ENCODE measurements around the gene MSRB3. TPM values are rescaled to one million over a fixed set of nuclear protein-coding genes. Genes with fewer than 3 reads are reported as not detected.
A peak's percentile ranks its signal among the peaks of the same experiment; 100 is the strongest.

MSRB3 gene
- total and polyA plus RNA-seq, 2 of the 8 experiments (the other 6 are each of a cell fraction or from before 2014, with no cell fraction given) = 0.32 to 1.2 TPM

DNA sequence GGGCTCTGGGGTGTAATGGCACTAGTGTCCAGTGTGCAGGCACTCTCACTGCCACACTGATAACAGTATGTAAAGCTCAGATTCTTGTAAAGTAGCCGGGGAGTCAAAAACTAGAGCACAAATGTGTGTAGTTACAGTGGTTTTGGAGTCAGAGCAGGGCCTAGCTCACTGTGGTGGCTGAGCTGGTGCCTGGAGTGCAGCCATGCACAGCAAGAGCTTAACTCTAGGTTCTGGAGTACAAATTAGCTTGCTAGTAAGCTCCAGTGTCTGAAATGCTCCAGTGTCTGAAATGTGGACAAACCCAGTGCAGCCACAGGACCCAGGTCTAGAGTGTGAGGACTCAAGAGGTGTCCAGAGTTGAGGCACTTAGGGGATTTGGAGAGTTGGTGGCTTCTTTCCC is 149.2 kb downstream of the MSRB3 start:
- no peak overlapping the region for H3K18ac ChIP-seq (ENCODE audit: extremely low read depth, low read length)
- H4K91ac ChIP-seq (replicated peaks; ENCODE audit: insufficient read length, low read length) = no peak overlapping the region
- H3K4me3 ChIP-seq (ENCODE audit: extremely low read depth in 1 of 4, insufficient read depth in 2 of 4, low read depth in 3 of 4, low read length in 4 of 4) = no peak overlapping the region
- no peak overlapping the region for H4K8ac ChIP-seq (ENCODE audit: extremely low read depth, insufficient read depth, low read length)
- H3K4me2 ChIP-seq (ENCODE audit: insufficient read depth in 1 of 2, low read depth in 2 of 2, low read length in 2 of 2) = no peak overlapping the region
- no peak overlapping the region for H3K9ac ChIP-seq (replicated peaks in 1 of 4; ENCODE audit: extremely low read depth in 1 of 4, low read depth in 3 of 4, low read length in 3 of 4)
- H2BK12ac ChIP-seq (ENCODE audit: low read depth, low read length) = no peak overlapping the region; the same call in 1 of the 2 replicates
- ChIA-PET POLR2A (ENCODE audit: partially characterized antibody) (no interaction called here), CTCF (ENCODE audit: partially characterized antibody) (interaction anchor here (1.0 to 1.2 kb wide), 2 partner anchors 9 to 122 kb away, joined by 3 read pairs; no protein-coding TSS in a partner anchor)
- peak overlapping the region; percentile 56; the same call in 1 of the 2 replicates for H2BK20ac ChIP-seq (ENCODE audit: low read length)
- no peaks in the 10 kb centered on the region for H3K79me1 ChIP-seq (ENCODE audit: low read depth, low read length)
- no peaks in the 10 kb centered on the region for H3K27me3 ChIP-seq (replicated peaks in 1 of 4; ENCODE audit: control insufficient read depth in 3 of 4, extremely low read depth in 1 of 4, insufficient read depth in 3 of 4, low read length in 3 of 4)
- H3K27ac ChIP-seq (ENCODE audit: low read depth, low read length) = no peak overlapping the region
- no peak overlapping the region for H4K5ac ChIP-seq (ENCODE audit: insufficient read length, low read depth, low read length)
- TF ChIP-seq CEBPB (IDR thresholded peaks at IDR 0.05; ENCODE audit: low read depth, low read length) = no peak
- no peak for TF ChIP-seq RNF2 (IDR thresholded peaks at IDR 0.05; ENCODE audit: borderline replicate concordance, low read depth, low read length, missing control alignments, poor library complexity, severe bottlenecking)
- TF ChIP-seq HDAC2 (IDR thresholded peaks at IDR 0.05; ENCODE audit: borderline replicate concordance in 1 of 2, low read depth in 2 of 2, low read length in 2 of 2) = no peak
- no peak for TF ChIP-seq GTF2F1 (IDR thresholded peaks at IDR 0.05; ENCODE audit: borderline replicate concordance, low read depth, low read length)
- no peak for TF ChIP-seq JUN (IDR thresholded peaks at IDR 0.05; ENCODE audit: low read depth, low read length)
- no peak for TF ChIP-seq BCL11A (IDR thresholded peaks at IDR 0.05; ENCODE audit: low read depth in 2 of 2, low read length in 2 of 2)
- no peak for TF ChIP-seq ZNF274 (IDR thresholded peaks at IDR 0.05; ENCODE audit: borderline replicate concordance, extremely low read depth, low read length)
- no peak for TF ChIP-seq RBBP5 (IDR thresholded peaks at IDR 0.05; ENCODE audit: borderline replicate concordance, low read depth, low read length)
- H3K9me3 ChIP-seq (ENCODE audit: insufficient read depth in 2 of 2, low read depth in 1 of 2, low read length in 1 of 2) = no peaks in the 10 kb centered on the region
- no peak overlapping the region for H2AK5ac ChIP-seq (ENCODE audit: low read depth, low read length)
- H3K56ac ChIP-seq (replicated peaks; ENCODE audit: insufficient read length, low read depth, low read length) = no peak overlapping the region
- no peak for FAIRE-seq
- H2BK5ac ChIP-seq (ENCODE audit: low read depth, low read length) = no peak overlapping the region
- no peak overlapping the region for H3K23ac ChIP-seq (ENCODE audit: insufficient read length)
- no peak for DNase-seq (ENCODE audit: low read depth in 1 of 2, low spot score in 2 of 2)
- H3K23me2 ChIP-seq (ENCODE audit: low read depth, low read length) = no peaks in the 10 kb centered on the region
- H4K20me1 ChIP-seq (replicated peaks in 1 of 2; ENCODE audit: control insufficient read depth in 1 of 2, insufficient read depth in 2 of 2, low read length in 2 of 2) = no peaks in the 10 kb centered on the region
- no peak overlapping the region for H3K14ac ChIP-seq (ENCODE audit: insufficient read length)
- 93% methylated on average over 1 of the region's 1 CpG; no CpG with 5 or more reads in 1 of the 2 experiments for WGBS, 2 experiments (ENCODE audit: extremely low coverage in 1 of 2, insufficient coverage in 1 of 2, insufficient read length in 1 of 2, insufficient replicate concordance in 2 of 2, low coverage in 1 of 2, low lambda C conversion rate in 2 of 2, missing lambda C conversion rate in 1 of 2)
- no peaks in the 10 kb centered on the region for H3K79me2 ChIP-seq (ENCODE audit: control insufficient read depth in 1 of 2, insufficient read depth in 2 of 2, low read length in 2 of 2)
- H2AFZ ChIP-seq (ENCODE audit: low read length) = peak overlapping the region; percentile 61; the same call in 1 of the 2 replicates
- H3K4me1 ChIP-seq (replicated peaks in 1 of 4; ENCODE audit: control insufficient read depth in 3 of 4, insufficient read depth in 4 of 4, low read length in 3 of 4) = peaks cover 0 to 6% (median 0%) of the 10 kb centered on the region in 4 experiments; a peak in 2 of 7 replicates
- H2BK120ac ChIP-seq (replicated peaks; ENCODE audit: low read depth, low read length) = peak overlapping the region; percentile 16
- H3K36me3 ChIP-seq (ENCODE audit: control insufficient read depth in 2 of 4, insufficient read depth in 4 of 4, low read length in 3 of 4) = no peaks in the 10 kb centered on the region
- no peak overlapping the region for H3K4ac ChIP-seq (replicated peaks; ENCODE audit: insufficient read length, low read depth, low read length)
- no peak overlapping the region for H2BK15ac ChIP-seq (ENCODE audit: low read length)
